Osteoblast (primary cell): Measurements from ENCODE around the gene CRYGS. TPM values are rescaled to one million over a fixed set of nuclear protein-coding genes. Genes with fewer than 3 reads are reported as not detected.

Source experiments
- DNase-seq: peaks from one replicate; pipeline ENCODE4 v3.0.0; 2011; ENCODE audit warnings: low spot score, mixed read lengths; ENCODE audit not compliant: insufficient read length; ENCODE audit errors: missing footprints
- H2AFZ ChIP-seq: 2 replicates; pipeline ENCODE4 v1.6.0; 2011; ENCODE audit warnings: mild to moderate bottlenecking, low read length
- H3K27ac ChIP-seq: 2 replicates; pipeline ENCODE4 v1.5.1; 2011; ENCODE audit warnings: mild to moderate bottlenecking, low read depth, low read length, moderate library complexity
- H3K27me3 ChIP-seq: 2 replicates; pipeline ENCODE4 v1.6.0; 2012; ENCODE audit warnings: mild to moderate bottlenecking, control low read depth, inconsistent platforms, low read length, moderate library complexity; ENCODE audit not compliant: insufficient read depth
- H3K36me3 ChIP-seq: 2 replicates; pipeline ENCODE4 v1.5.1; 2011; ENCODE audit warnings: mild to moderate bottlenecking, low read length, control low read depth, moderate library complexity; ENCODE audit not compliant: insufficient read depth
- H3K4me1 ChIP-seq: 2 replicates; pipeline ENCODE4 v1.5.1; 2011; ENCODE audit warnings: mild to moderate bottlenecking, low read length, control low read depth, moderate library complexity; ENCODE audit not compliant: insufficient read depth
- H3K4me2 ChIP-seq: 2 replicates; pipeline ENCODE4 v1.6.0; 2011; ENCODE audit warnings: mild to moderate bottlenecking, low read length; ENCODE audit not compliant: insufficient read depth
- H3K4me3 ChIP-seq: fragments of 200-600 bp; sonication (generic); 3 replicates; pipeline ENCODE4 v1.5.1; 2012; ENCODE audit warnings: mild to moderate bottlenecking, low read length, inconsistent platforms; ENCODE audit not compliant: insufficient read depth
- H3K79me2 ChIP-seq: 2 replicates; pipeline ENCODE4 v1.6.0; 2012; ENCODE audit warnings: mild to moderate bottlenecking, low read length, control low read depth, inconsistent platforms; ENCODE audit not compliant: insufficient read depth
- H3K9me3 ChIP-seq: 2 replicates; pipeline ENCODE4 v1.5.1; 2011; ENCODE audit warnings: low read depth, low read length, control low read depth
- H4K20me1 ChIP-seq: 2 replicates; pipeline ENCODE4 v1.6.0; 2012; ENCODE audit warnings: mild to moderate bottlenecking, low read length, control low read depth; ENCODE audit not compliant: insufficient read depth
- total RNA-seq: library from RNA; depleted of rRNA; stranded (reverse); fragments of >200 nt; gene quantifications from 2 replicates; pipeline ENCODE4 v1.2.3, GENCODE V29; 2012
- TF ChIP-seq, protein P1 (sequence below): IDR thresholded peaks from 2 replicates; pipeline ENCODE4 v1.5.1; 2011; ENCODE audit warnings: mild to moderate bottlenecking, low read depth, low read length, moderate library complexity; ENCODE audit errors: extremely low read depth

Gene CRYGS
- total RNA-seq, 1 donor: 1.8 TPM

DNA sequence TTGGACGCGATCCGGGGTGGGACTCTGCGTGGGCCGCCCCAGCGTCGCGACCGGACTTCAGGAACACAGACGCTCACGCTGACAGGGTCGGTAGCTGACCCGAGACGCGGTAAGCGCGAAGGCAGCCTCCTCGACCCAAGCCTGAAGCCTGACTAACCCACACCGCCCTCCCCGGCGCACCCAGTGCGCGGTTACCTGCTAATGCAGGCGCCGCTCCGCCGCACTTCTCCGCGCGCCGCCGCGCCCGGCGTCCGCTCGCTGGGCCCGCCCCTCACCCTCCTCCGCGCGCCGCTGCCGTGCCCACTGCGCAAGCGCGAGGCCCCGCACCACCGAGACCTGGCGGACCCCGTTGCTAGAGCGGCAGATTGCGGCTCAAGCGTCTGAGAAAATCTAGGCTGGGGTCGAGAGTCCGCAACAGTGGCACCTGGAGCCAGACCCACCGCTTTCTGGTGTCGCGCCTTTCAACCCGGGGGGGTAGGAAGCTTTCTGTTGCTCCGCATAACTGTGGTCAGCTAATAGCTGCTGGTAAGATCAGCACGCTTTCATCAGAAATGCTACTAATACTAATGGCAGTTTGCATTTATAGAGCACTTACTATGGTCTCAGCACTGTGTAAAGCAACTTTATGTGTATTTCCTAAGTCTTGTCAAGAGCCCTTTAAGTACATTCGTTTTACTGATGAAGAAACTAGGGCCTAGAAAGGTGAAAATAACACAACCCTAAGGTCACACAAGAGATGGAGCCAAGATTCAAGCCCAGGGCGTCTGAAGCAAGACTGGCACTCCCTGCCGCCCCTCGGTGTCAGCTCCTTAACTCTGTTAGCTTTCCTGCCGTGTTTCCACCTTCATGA, 23.1 kb upstream of the CRYGS start, which contains the start of gene TBCCD1:
TBCCD1 (minus strand) TSS at position 268 of the 850 bp plus-strand sequence. CDS start 3,010 bp downstream, outside the sequence.
- TF ChIP-seq, protein P1, sequence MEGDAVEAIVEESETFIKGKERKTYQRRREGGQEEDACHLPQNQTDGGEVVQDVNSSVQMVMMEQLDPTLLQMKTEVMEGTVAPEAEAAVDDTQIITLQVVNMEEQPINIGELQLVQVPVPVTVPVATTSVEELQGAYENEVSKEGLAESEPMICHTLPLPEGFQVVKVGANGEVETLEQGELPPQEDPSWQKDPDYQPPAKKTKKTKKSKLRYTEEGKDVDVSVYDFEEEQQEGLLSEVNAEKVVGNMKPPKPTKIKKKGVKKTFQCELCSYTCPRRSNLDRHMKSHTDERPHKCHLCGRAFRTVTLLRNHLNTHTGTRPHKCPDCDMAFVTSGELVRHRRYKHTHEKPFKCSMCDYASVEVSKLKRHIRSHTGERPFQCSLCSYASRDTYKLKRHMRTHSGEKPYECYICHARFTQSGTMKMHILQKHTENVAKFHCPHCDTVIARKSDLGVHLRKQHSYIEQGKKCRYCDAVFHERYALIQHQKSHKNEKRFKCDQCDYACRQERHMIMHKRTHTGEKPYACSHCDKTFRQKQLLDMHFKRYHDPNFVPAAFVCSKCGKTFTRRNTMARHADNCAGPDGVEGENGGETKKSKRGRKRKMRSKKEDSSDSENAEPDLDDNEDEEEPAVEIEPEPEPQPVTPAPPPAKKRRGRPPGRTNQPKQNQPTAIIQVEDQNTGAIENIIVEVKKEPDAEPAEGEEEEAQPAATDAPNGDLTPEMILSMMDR: no peak
- Histone ChIP-seq H3K27me3 (no peaks in the 10 kb centered on the region), H3K36me3 (peaks cover 9% of the 10 kb centered on the region), H3K4me2 (peak within 1 kb of the TSS; percentile 99), H3K27ac (peak within 1 kb of the TSS; percentile 76), H3K79me2 (peaks cover 54% of the 10 kb centered on the region), H3K9me3 (no peaks in the 10 kb centered on the region), H2AFZ (peak within 1 kb of the TSS; percentile 96), H3K4me1 (peaks cover 22% of the 10 kb centered on the region), H3K4me3 (peak within 1 kb of the TSS; percentile 89), H4K20me1 (peaks cover 6% of the 10 kb centered on the region)
- peak; percentile 95 for DNase-seq

DNA sequence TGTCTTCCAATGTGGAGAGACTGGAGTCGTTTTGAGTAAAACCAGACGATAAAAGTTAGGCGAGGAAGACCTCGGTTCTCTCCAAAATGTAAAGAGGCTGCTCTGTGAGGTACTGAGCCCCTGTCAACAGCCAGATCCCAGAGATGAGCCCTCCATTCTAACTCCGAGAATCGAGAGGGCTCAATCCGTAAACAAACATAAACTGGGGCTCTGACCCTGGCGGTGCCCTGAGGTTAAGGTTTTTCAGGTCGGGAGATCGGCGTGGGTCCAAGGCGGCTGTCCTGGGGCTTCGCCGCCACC, 22.5 kb upstream of the CRYGS start:
- Histone ChIP-seq H3K4me3 (peak overlapping the region; percentile 89), H3K4me1 (peaks cover 22% of the 10 kb centered on the region), H3K27me3 (no peaks in the 10 kb centered on the region), H3K9me3 (no peaks in the 10 kb centered on the region), H4K20me1 (peaks cover 12% of the 10 kb centered on the region), H3K79me2 (peaks cover 56% of the 10 kb centered on the region), H3K36me3 (peaks cover 8% of the 10 kb centered on the region), H2AFZ (peak overlapping the region; percentile 96), H3K4me2 (peak overlapping the region; percentile 99), H3K27ac (peak overlapping the region; percentile 76)
- TF ChIP-seq, protein P1: no peak
- DNase-seq: peak; percentile 68

DNA sequence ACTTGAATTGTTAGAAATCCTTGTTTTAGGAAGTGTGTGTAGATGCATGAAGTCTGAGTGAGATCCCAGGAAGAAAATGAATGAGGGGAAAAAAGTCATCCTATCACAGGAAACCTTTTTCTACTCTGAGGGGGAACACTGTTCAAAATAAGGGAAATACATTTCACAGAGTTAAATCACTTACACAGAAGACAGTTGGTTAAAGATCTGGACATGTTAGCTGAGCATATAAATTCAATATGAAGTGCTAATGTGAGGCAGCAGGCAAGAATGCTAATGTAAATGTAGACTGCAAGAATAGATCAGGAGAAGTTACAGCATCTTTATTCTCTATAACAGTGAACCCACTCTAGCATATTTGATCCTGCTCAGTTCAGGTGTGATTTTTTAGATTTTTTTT, 20.4 kb upstream of the CRYGS start:
- peaks cover 14% of the 10 kb centered on the region for H4K20me1 ChIP-seq
- no peaks in the 10 kb centered on the region for H3K27me3 ChIP-seq
- H3K79me2 ChIP-seq: peaks cover 56% of the 10 kb centered on the region
- no peak for DNase-seq
- H3K36me3 ChIP-seq: peaks cover 8% of the 10 kb centered on the region
- H3K9me3 ChIP-seq: no peaks in the 10 kb centered on the region
- H3K4me3 ChIP-seq: no peak overlapping the region
- TF ChIP-seq, protein P1: no peak
- H2AFZ ChIP-seq: no peak overlapping the region
- peaks cover 12% of the 10 kb centered on the region for H3K4me1 ChIP-seq
- no peak overlapping the region for H3K27ac ChIP-seq
- no peak overlapping the region for H3K4me2 ChIP-seq

- TF ChIP-seq, protein P1: no peak
- Histone ChIP-seq H4K20me1 (no peaks in the 10 kb centered on the region), H3K27me3 (no peaks in the 10 kb centered on the region), H3K4me2 (no peak overlapping the region), H3K9me3 (no peaks in the 10 kb centered on the region), H3K27ac (no peak overlapping the region), H3K36me3 (peaks cover 45% of the 10 kb centered on the region), H3K4me3 (no peak overlapping the region), H2AFZ (no peak overlapping the region), H3K79me2 (no peaks in the 10 kb centered on the region), H3K4me1 (no peaks in the 10 kb centered on the region)
- DNase-seq: no peak
Measured at GRCh38 chr3:186552408-186553031, 8.3 kb upstream of the CRYGS start.
